ENCODE results near the gene NEK5.
A peak's percentile ranks its signal among the peaks of the same experiment; 100 is the strongest.

The NEK5 gene

GRCh38 chr13:52011632-52012511 lies 117.0 kb downstream of the NEK5 start, which contains the start of gene ALG11:
ALG11 (plus strand) TSS chr13:52012398; CDS start chr13:52012419, 21 bp downstream.
- DNase-seq (ENCODE audit: low read depth in 2 of 2), result peak; percentile 98 to 99

- DNase-seq (ENCODE audit: low read depth in 2 of 2), result peak in 1 of 2 donors; percentile 3
These were observed 117.8 kb downstream of the NEK5 start, which contains the start of gene ATP7B for GRCh38 chr13:52010890-52011631. ATP7B (minus strand) TSS chr13:52011450; CDS start chr13:52011337, 113 bp downstream.

GRCh38 chr13:52009946-52010345 lies 118.9 kb downstream of the NEK5 start:
- no peak for DNase-seq (ENCODE audit: low read depth in 2 of 2)

GRCh38 chr13:52006523-52007245 lies 122.2 kb downstream of the NEK5 start:
- DNase-seq (ENCODE audit: low read depth in 2 of 2), result no peak

- no peak for DNase-seq (ENCODE audit: low read depth in 2 of 2)
These were observed 122.9 kb downstream of the NEK5 start for GRCh38 chr13:52005841-52006522.

- DNase-seq (ENCODE audit: low read depth in 2 of 2), result no peak
These were observed 124.2 kb downstream of the NEK5 start for GRCh38 chr13:52004511-52005170.

- DNase-seq (ENCODE audit: low read depth in 2 of 2), result no peak
These were observed 125.3 kb downstream of the NEK5 start for GRCh38 chr13:52003541-52003940.

GRCh38 chr13:52002361-52002760 lies 126.5 kb downstream of the NEK5 start:
- DNase-seq (ENCODE audit: low read depth in 2 of 2), result no peak

GRCh38 chr13:52001120-52001731 lies 127.6 kb downstream of the NEK5 start:
- no peak for DNase-seq (ENCODE audit: low read depth in 2 of 2)

- no peak for DNase-seq (ENCODE audit: low read depth in 2 of 2)
These were observed 129.0 kb downstream of the NEK5 start for GRCh38 chr13:51999921-52000320.

GRCh38 chr13:51999510-51999911 lies 129.4 kb downstream of the NEK5 start:
- DNase-seq (ENCODE audit: low read depth in 2 of 2), result no peak

GRCh38 chr13:51998723-51999509 lies 130.0 kb downstream of the NEK5 start:
- DNase-seq (ENCODE audit: low read depth in 2 of 2), result no peak

- DNase-seq (ENCODE audit: low read depth in 2 of 2), result no peak
These were observed 131.1 kb downstream of the NEK5 start for GRCh38 chr13:51997641-51998330.

- DNase-seq (ENCODE audit: low read depth in 2 of 2), result no peak
These were observed 131.7 kb downstream of the NEK5 start for GRCh38 chr13:51997186-51997585.

GRCh38 chr13:51996641-51997040 lies 132.2 kb downstream of the NEK5 start:
- no peak for DNase-seq (ENCODE audit: low read depth in 2 of 2)

GRCh38 chr13:51995677-51996551 lies 133.0 kb downstream of the NEK5 start:
- DNase-seq (ENCODE audit: low read depth in 2 of 2), result no peak

- no peak for DNase-seq (ENCODE audit: low read depth in 2 of 2)
These were observed 135.2 kb downstream of the NEK5 start for GRCh38 chr13:51993713-51994112.

Measured in stimulated activated CD8-positive, alpha-beta memory T cell treated with anti-CD3 and anti-CD28 coated beads, Interleukin-7, amount 100 ng/mL, for 4 hours (primary cell).